ENCODE data around the gene FNDC1.

FNDC1 gene

DNA sequence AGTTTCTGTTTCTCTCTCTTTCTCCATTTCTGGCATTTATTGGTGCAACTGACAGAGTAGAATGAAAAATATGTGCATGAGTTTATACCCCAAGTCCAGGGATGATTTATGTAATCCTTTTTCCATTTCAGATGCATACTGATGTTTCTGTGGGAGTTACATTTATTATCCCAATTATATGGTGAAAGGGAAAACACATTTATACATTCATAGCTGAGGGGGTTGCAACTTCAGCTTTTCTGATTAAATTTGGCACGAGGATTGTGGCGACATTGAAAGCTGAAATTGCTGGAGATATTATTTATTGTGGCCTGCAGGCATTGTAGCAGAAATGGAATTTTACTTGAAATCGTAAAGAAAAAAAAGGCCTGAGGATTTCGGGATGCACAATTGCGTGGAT, 31.5 kb upstream of the FNDC1 start:
- no peak for DNase-seq (ENCODE audit: low read depth)
- H3K4me3 ChIP-seq (ENCODE audit: low read depth, low read length) = no peak overlapping the region
- TF ChIP-seq, protein P1, sequence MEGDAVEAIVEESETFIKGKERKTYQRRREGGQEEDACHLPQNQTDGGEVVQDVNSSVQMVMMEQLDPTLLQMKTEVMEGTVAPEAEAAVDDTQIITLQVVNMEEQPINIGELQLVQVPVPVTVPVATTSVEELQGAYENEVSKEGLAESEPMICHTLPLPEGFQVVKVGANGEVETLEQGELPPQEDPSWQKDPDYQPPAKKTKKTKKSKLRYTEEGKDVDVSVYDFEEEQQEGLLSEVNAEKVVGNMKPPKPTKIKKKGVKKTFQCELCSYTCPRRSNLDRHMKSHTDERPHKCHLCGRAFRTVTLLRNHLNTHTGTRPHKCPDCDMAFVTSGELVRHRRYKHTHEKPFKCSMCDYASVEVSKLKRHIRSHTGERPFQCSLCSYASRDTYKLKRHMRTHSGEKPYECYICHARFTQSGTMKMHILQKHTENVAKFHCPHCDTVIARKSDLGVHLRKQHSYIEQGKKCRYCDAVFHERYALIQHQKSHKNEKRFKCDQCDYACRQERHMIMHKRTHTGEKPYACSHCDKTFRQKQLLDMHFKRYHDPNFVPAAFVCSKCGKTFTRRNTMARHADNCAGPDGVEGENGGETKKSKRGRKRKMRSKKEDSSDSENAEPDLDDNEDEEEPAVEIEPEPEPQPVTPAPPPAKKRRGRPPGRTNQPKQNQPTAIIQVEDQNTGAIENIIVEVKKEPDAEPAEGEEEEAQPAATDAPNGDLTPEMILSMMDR (IDR thresholded peaks at IDR 0.05; ENCODE audit: control insufficient read depth, extremely low read depth, insufficient read depth) = no peak

- DNase-seq (ENCODE audit: low read depth) = no peak
- TF ChIP-seq, protein P1 (IDR thresholded peaks at IDR 0.05; ENCODE audit: control insufficient read depth, extremely low read depth, insufficient read depth) = no peak
- no peak overlapping the region for H3K4me3 ChIP-seq (ENCODE audit: low read depth, low read length)
These were observed 26.7 kb upstream of the FNDC1 start for GRCh38 chr6:159142531-159142930.

DNA sequence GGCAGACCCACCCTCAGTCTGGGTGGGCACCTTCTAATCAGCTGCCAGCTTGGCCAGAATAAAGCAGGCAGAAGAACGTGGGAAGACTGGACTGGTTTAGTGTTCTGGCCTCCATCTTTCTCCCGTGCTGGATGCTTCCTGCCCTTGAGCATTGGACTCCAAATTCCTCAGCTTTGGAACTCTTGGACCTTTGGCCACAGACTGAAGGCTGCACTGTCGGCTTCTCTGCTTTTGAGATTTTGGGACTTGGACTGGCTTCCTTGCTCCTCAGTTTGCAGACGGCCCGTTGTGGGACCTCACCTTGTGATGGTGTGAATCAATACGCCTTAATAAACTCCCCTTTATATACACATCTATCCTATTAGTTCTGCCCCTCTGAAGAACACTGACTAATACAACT, 20.6 kb upstream of the FNDC1 start:
- TF ChIP-seq, protein P1 (IDR thresholded peaks at IDR 0.05; ENCODE audit: control insufficient read depth, extremely low read depth, insufficient read depth) = no peak
- no peak for DNase-seq (ENCODE audit: low read depth)
- no peak overlapping the region for H3K4me3 ChIP-seq (ENCODE audit: low read depth, low read length)

GRCh38 chr6:159149641-159150040, 19.6 kb upstream of the FNDC1 start:
- no peak overlapping the region for H3K4me3 ChIP-seq (ENCODE audit: low read depth, low read length)
- no peak for DNase-seq (ENCODE audit: low read depth)
- TF ChIP-seq, protein P1 (IDR thresholded peaks at IDR 0.05; ENCODE audit: control insufficient read depth, extremely low read depth, insufficient read depth) = no peak

- no peak overlapping the region for H3K4me3 ChIP-seq (ENCODE audit: low read depth, low read length)
- TF ChIP-seq, protein P1 (IDR thresholded peaks at IDR 0.05; ENCODE audit: control insufficient read depth, extremely low read depth, insufficient read depth) = peak; percentile 38
- no peak for DNase-seq (ENCODE audit: low read depth)
These were observed 17.8 kb upstream of the FNDC1 start for GRCh38 chr6:159151266-159151855.

DNA sequence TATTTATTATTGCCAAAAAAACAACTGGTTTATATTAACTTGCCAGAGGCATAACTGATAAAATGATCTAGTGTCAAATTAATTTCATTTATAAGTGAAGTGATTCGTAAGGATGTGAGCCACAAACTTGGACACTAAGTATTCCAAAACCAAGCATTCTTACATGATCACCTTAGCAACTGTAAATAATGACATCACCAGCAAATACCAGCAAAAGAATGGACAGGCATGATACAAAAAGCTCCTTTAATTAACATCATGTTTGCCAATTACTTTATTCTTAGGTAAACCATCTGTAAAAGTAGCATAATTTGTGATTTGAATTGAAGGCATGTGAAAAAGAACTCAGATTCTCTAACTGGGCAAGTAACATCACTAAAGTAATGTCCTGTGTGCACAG, 17.2 kb upstream of the FNDC1 start:
- no peak for DNase-seq (ENCODE audit: low read depth)
- TF ChIP-seq, protein P1 (IDR thresholded peaks at IDR 0.05; ENCODE audit: control insufficient read depth, extremely low read depth, insufficient read depth) = no peak
- H3K4me3 ChIP-seq (ENCODE audit: low read depth, low read length) = no peak overlapping the region

DNA sequence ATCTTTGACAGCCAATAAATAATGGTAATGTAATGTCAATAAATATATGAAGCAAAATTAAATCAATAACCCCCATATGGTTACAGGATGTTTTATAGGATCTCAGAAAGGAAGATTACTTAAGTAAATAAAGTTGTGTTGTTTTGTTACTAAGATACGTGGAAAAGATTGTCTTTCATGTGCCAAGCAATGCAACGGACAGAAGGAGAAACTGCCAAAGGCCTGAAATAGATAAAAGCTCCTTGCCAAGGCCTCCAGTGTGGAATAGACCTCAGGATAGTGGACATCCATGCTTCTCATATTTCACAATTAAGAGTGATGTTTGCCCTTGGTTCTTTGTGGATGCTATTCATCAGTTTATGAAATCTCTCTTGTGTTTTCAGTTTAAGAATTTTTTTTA, 16.4 kb upstream of the FNDC1 start:
- TF ChIP-seq, protein P1 (IDR thresholded peaks at IDR 0.05; ENCODE audit: control insufficient read depth, extremely low read depth, insufficient read depth) = no peak

More for the DNA sequence above, 16.4 kb upstream of the FNDC1 start:
- DNase-seq (ENCODE audit: low read depth) = no peak
- H3K4me3 ChIP-seq (ENCODE audit: low read depth, low read length) = no peak overlapping the region

Data from LNCaP clone FGC (cell line).